Neural cell (in vitro differentiated cells): ENCODE results near the gene RBPJL. TPM values are rescaled to one million over a fixed set of nuclear protein-coding genes. Genes with fewer than 3 reads are reported as not detected.

Source experiments
- H2AFZ ChIP-seq: fragments of 200-600, 300-800 bp; sonication (generic), shearing (Covaris generic); 2 replicates; pipeline ENCODE4 v1.6.0; 2014; ENCODE audit warnings: low read depth, mild to moderate bottlenecking, antibody characterized with exemption, low read length, moderate library complexity
- H3F3A ChIP-seq: fragments of 200-600 bp; shearing (Covaris generic); 2 replicates; pipeline ENCODE4 v1.6.1; 2016; ENCODE audit warnings: mild to moderate bottlenecking, moderate library complexity, mixed read lengths, antibody characterized with exemption, low read length; ENCODE audit not compliant: insufficient read depth, poor library complexity, severe bottlenecking
- H3K27ac ChIP-seq: fragments of 200-600, 300-800 bp; sonication (generic), shearing (Covaris generic); 2 replicates; pipeline ENCODE4 v1.5.1; 2014; ENCODE audit warnings: mild to moderate bottlenecking, low read length, moderate library complexity
- H3K27me3 ChIP-seq: fragments of 300-800, 200-600 bp; sonication (generic), shearing (Covaris generic); 2 replicates; pipeline ENCODE4 v1.6.0; 2014; ENCODE audit warnings: mild to moderate bottlenecking, low read depth, low read length, moderate library complexity; ENCODE audit not compliant: insufficient read depth
- H3K36me3 ChIP-seq: fragments of 300-800, 200-600 bp; sonication (generic), shearing (Covaris generic); 2 replicates; pipeline ENCODE4 v1.5.1; 2014; ENCODE audit warnings: mild to moderate bottlenecking, antibody characterized with exemption, low read length, moderate library complexity; ENCODE audit not compliant: insufficient read depth
- H3K4me2 ChIP-seq: fragments of 300-800, 200-600 bp; sonication (generic), shearing (Covaris generic); 2 replicates; pipeline ENCODE4 v1.6.0; 2014; ENCODE audit warnings: mild to moderate bottlenecking, low read length
- H3K4me3 ChIP-seq: fragments of 300-800, 200-600 bp; sonication (generic), shearing (Covaris generic); 2 replicates; pipeline ENCODE4 v1.5.1; 2014; ENCODE audit warnings: mild to moderate bottlenecking, low read length, moderate library complexity
- H3K79me2 ChIP-seq: fragments of 200-600 bp; shearing (Covaris generic); replicated peaks from 2 replicates; pipeline ENCODE4 v1.6.0; 2014; ENCODE audit warnings: mild to moderate bottlenecking, low read length, moderate library complexity; ENCODE audit not compliant: insufficient read depth
- H3K9ac ChIP-seq: fragments of 300-800, 200-600 bp; sonication (generic), shearing (Covaris generic); 2 replicates; pipeline ENCODE4 v1.6.1; 2016; ENCODE audit warnings: mild to moderate bottlenecking, low read length, mixed read lengths
- H3K9me2 ChIP-seq: fragments of 200-600 bp; shearing (Covaris generic); 2 replicates; pipeline ENCODE4 v1.6.1; 2016; ENCODE audit warnings: mild to moderate bottlenecking, low read length, mixed read lengths; ENCODE audit not compliant: insufficient read depth
- H3K9me3 ChIP-seq: fragments of 200-600, 300-800 bp; sonication (generic), shearing (Covaris generic); 2 replicates; pipeline ENCODE4 v1.6.1; 2016; ENCODE audit warnings: mild to moderate bottlenecking, mixed run types, low read length, moderate library complexity, mixed read lengths
- H4K20me1 ChIP-seq: fragments of 200-600 bp; shearing (Covaris generic); 2 replicates; pipeline ENCODE4 v1.6.1; 2016; ENCODE audit warnings: mild to moderate bottlenecking, mixed run types; ENCODE audit not compliant: insufficient read depth
- CTCF ChIP-seq: fragments of 450-650 bp; IDR thresholded peaks from 2 replicates; pipeline ENCODE4 v1.5.1; 2014; ENCODE audit warnings: antibody characterized with exemption, mild to moderate bottlenecking, moderate library complexity; ENCODE audit not compliant: poor library complexity, severe bottlenecking
- EP300 ChIP-seq: fragments of 450-650 bp; conservative IDR thresholded peaks from 2 replicates; pipeline ENCODE4 v1.6.1; 2014; ENCODE audit warnings: antibody characterized with exemption, mild to moderate bottlenecking, moderate library complexity; ENCODE audit not compliant: poor library complexity, severe bottlenecking
- EZH2 ChIP-seq: fragments of 200-600, 300-800 bp; shearing (Covaris generic), sonication (generic); IDR thresholded peaks from 2 replicates; pipeline ENCODE4 v1.6.1; 2014; ENCODE audit warnings: antibody characterized with exemption, low read length, borderline replicate concordance, mild to moderate bottlenecking; ENCODE audit not compliant: insufficient read depth, poor library complexity, severe bottlenecking
- MXI1 ChIP-seq: fragments of 450-650 bp; conservative IDR thresholded peaks from 2 replicates; pipeline ENCODE4 v1.6.1; 2014; ENCODE audit warnings: antibody characterized with exemption, mild to moderate bottlenecking; ENCODE audit not compliant: poor library complexity, severe bottlenecking
- POLR2AphosphoS5 ChIP-seq: IDR thresholded peaks from 2 replicates; pipeline ENCODE4 v1.6.1; 2012
- RAD21 ChIP-seq: fragments of 450-650 bp; conservative IDR thresholded peaks from 2 replicates; pipeline ENCODE4 v1.6.1; 2014; ENCODE audit warnings: antibody characterized with exemption, mild to moderate bottlenecking, moderate library complexity
- REST ChIP-seq: IDR thresholded peaks from 2 replicates; pipeline ENCODE4 v1.6.1; 2012; ENCODE audit warnings: borderline replicate concordance
- SMC3 ChIP-seq: fragments of 450-650 bp; conservative IDR thresholded peaks from 2 replicates; pipeline ENCODE4 v1.6.1; 2014; ENCODE audit warnings: antibody characterized with exemption, mild to moderate bottlenecking, moderate library complexity; ENCODE audit not compliant: poor library complexity
- TAF1 ChIP-seq: IDR thresholded peaks from 2 replicates; pipeline ENCODE4 v1.6.1; 2012; ENCODE audit warnings: low read depth
- polyA plus RNA-seq: library from polyadenylated mRNA; depleted of rRNA; stranded (reverse); fragments of >200 nt; gene quantifications from 2 replicates; pipeline ENCODE4 v1.2.3, GENCODE V29; 2014

The RBPJL gene
- polyA plus RNA-seq, 1 donor from 2014 or later, result not detected

- Histone ChIP-seq H4K20me1 (no peaks in the 10 kb centered on the region), H3K4me3 (no peak overlapping the region), H3F3A (no peaks in the 10 kb centered on the region), H3K9me3 (no peaks in the 10 kb centered on the region), H3K9ac (no peak overlapping the region), H3K9me2 (no peaks in the 10 kb centered on the region), H3K4me2 (no peak overlapping the region), H3K27me3 (no peaks in the 10 kb centered on the region), H2AFZ (no peak overlapping the region), H3K27ac (no peak overlapping the region), H3K36me3 (no peaks in the 10 kb centered on the region), H3K79me2 (no peaks in the 10 kb centered on the region)
- TF ChIP-seq RAD21 (no peak), EZH2 (no peak), CTCF (no peak), SMC3 (no peak), MXI1 (no peak), EP300 (no peak), TAF1 (no peak), REST (no peak), POLR2AphosphoS5 (no peak)
These were observed 23.1 kb downstream of the RBPJL start for GRCh38 chr20:45329497-45330319.

GRCh38 chr20:45330476-45330875, 23.8 kb downstream of the RBPJL start:
- Histone ChIP-seq H3K4me3 (no peak overlapping the region), H4K20me1 (no peaks in the 10 kb centered on the region), H3K79me2 (no peaks in the 10 kb centered on the region), H3K36me3 (no peaks in the 10 kb centered on the region), H3F3A (no peaks in the 10 kb centered on the region), H3K9ac (no peak overlapping the region), H3K9me3 (no peaks in the 10 kb centered on the region), H2AFZ (no peak overlapping the region), H3K27me3 (no peaks in the 10 kb centered on the region), H3K9me2 (no peaks in the 10 kb centered on the region), H3K4me2 (no peak overlapping the region), H3K27ac (no peak overlapping the region)
- TF ChIP-seq EP300, result no peak
- no peak for TF ChIP-seq POLR2AphosphoS5
- no peak for TF ChIP-seq SMC3
